CD4-positive, alpha-beta T cell (primary cell): ENCODE data around the gene CLDN12. TPM values are rescaled to one million over a fixed set of nuclear protein-coding genes. Genes with fewer than 3 reads are reported as not detected.

Experiments used
- ATAC-seq: fragments of 200-7000 bp; cut with Tn5 transposase; one replicate; pipeline ENCODE4 v1.10.0; 2022; ENCODE audit warnings: mild to moderate bottlenecking; ENCODE audit not compliant: poor library complexity
- CTCF ChIA-PET: fragments of 350-600 bp; sonication (Branson Sonifier 250); formaldehyde crosslinking; loops from one replicate; lab custom pipeline; 2021; ENCODE audit warnings: antibody characterized with exemption, inconsistent platforms; lab: Charles Lee
- POLR2A ChIA-PET: fragments of 350-600 bp; sonication (Branson Sonifier 250); formaldehyde crosslinking; loops from one replicate; lab custom pipeline; 2021; ENCODE audit warnings: antibody characterized with exemption, inconsistent platforms; lab: Charles Lee
- DNase-seq, 14 experiments: peaks; one replicate each; pipeline ENCODE4 v3.0.0-alpha.2; 2013 to 2020; ENCODE audit warnings: mixed read lengths in 2 of 14
- H3K27ac ChIP-seq, 2 donors: one replicate each; pipeline versions ENCODE4 v1.5.1 to v1.7.0; 2013; ENCODE audit warnings: low read length in 2 of 2, low read depth in 1 of 2, mild to moderate bottlenecking in 1 of 2
- H3K27me3 ChIP-seq, 2 experiments: 1 replicate in 1 of 2; 2 replicates in 1 of 2; pipeline versions ENCODE4 v1.6.1 to v1.7.0; 2013; ENCODE audit warnings: low read length in 2 of 2, control low read depth in 1 of 2, mild to moderate bottlenecking in 1 of 2, moderate library complexity in 1 of 2; ENCODE audit not compliant: insufficient read depth in 2 of 2, control insufficient read depth in 1 of 2
- H3K36me3 ChIP-seq: one replicate; pipeline ENCODE4 v1.6.1; 2013; ENCODE audit warnings: low read length, control low read depth; ENCODE audit not compliant: insufficient read depth
- H3K4me1 ChIP-seq: one replicate; pipeline ENCODE4 v1.6.1; 2013; ENCODE audit warnings: low read length, control low read depth; ENCODE audit not compliant: insufficient read depth
- H3K4me3 ChIP-seq: one replicate; pipeline ENCODE4 v1.5.1; 2013; ENCODE audit warnings: mild to moderate bottlenecking, low read length, moderate library complexity
- H3K9me3 ChIP-seq, 2 experiments: 1 replicate in 1 of 2; 2 replicates in 1 of 2; pipeline versions ENCODE4 v1.6.1 to v1.7.0; 2013; ENCODE audit warnings: low read length in 2 of 2, mild to moderate bottlenecking in 2 of 2, control low read depth in 1 of 2, moderate library complexity in 1 of 2; ENCODE audit not compliant: control insufficient read depth in 1 of 2, insufficient read depth in 1 of 2
- H3K27ac Mint-ChIP-seq: one replicate; pipeline ENCODE4 v1.8.0; 2020; ENCODE audit warnings: mixed read lengths
- H3K27me3 Mint-ChIP-seq: one replicate; pipeline ENCODE4 v1.8.0; 2021; ENCODE audit warnings: mixed read lengths
- H3K36me3 Mint-ChIP-seq: one replicate; pipeline ENCODE4 v1.8.0; 2021; ENCODE audit warnings: low read depth, mixed read lengths
- H3K4me1 Mint-ChIP-seq: one replicate; pipeline ENCODE4 v1.8.0; 2021; ENCODE audit warnings: low read depth, mixed read lengths
- H3K4me3 Mint-ChIP-seq: one replicate; pipeline ENCODE4 v1.8.0; 2020; ENCODE audit warnings: mild to moderate bottlenecking, mixed read lengths
- H3K9me3 Mint-ChIP-seq: one replicate; pipeline ENCODE4 v1.8.0; 2020; ENCODE audit warnings: mixed read lengths
- intact Hi-C, 2 experiments: fragments of 100-400 bp; cut with DNase I in 1 of 2; cut with micrococcal nuclease in 1 of 2; formaldehyde crosslinking; loops; one replicate each; pipeline versions ENCODE4 v1.15.1 to v1.9.0; 2023 to 2025; cut with DNase I, micrococcal nuclease
- total RNA-seq, 174 experiments: library from RNA in 2 of 174; stranded (reverse) in 2 of 174; gene quantifications; one replicate each; pipeline ENCODE4 v1.2.3 and lab custom pipeline; 2021 to 2026
- TF ChIP-seq, protein P1 (sequence below): fragments of 200-600 bp; IDR thresholded peaks from one replicate; pipeline ENCODE4 v1.8.0; 2022; ENCODE audit warnings: antibody characterized with exemption, mild to moderate bottlenecking

Gene CLDN12
- total RNA-seq, 2 experiments from 2014 or later, result 1.1 to 1.4 TPM

DNA sequence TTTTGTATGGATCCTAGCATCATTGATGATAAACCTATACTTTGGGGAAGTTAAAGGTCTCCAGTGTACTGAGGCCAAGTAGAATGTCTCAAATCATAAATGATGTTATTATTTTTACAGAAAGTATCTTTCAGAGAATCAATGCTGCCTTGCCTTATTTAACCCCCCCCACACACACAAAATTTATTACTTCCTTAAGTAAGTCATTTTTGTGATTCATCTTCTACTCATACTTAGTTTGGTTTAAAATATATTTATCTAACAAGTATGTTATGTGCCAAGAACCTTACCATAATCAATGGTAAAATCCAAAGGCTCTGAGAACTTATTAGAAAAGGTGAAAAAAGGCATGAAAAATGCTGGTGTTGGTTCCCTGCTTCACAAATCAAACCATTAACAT is 18.8 kb upstream of the CLDN12 start:
- Mint-ChIP-seq H3K27ac (no peak overlapping the region), H3K9me3 (no peaks in the 10 kb centered on the region), H3K4me1 (no peaks in the 10 kb centered on the region), H3K36me3 (peaks cover 78% of the 10 kb centered on the region), H3K4me3 (no peak overlapping the region), H3K27me3 (no peaks in the 10 kb centered on the region)
- Histone ChIP-seq H3K9me3 (no peaks in the 10 kb centered on the region), H3K4me3 (no peak overlapping the region), H3K27ac (no peak overlapping the region), H3K4me1 (no peaks in the 10 kb centered on the region), H3K27me3 (no peaks in the 10 kb centered on the region), H3K36me3 (peaks cover 56% of the 10 kb centered on the region)
- intact Hi-C loops, result no loop called here
- ChIA-PET POLR2A (no interaction called here), CTCF (no interaction called here)
- ATAC-seq (no peak), DNase-seq (no peak)
- TF ChIP-seq, protein P1, sequence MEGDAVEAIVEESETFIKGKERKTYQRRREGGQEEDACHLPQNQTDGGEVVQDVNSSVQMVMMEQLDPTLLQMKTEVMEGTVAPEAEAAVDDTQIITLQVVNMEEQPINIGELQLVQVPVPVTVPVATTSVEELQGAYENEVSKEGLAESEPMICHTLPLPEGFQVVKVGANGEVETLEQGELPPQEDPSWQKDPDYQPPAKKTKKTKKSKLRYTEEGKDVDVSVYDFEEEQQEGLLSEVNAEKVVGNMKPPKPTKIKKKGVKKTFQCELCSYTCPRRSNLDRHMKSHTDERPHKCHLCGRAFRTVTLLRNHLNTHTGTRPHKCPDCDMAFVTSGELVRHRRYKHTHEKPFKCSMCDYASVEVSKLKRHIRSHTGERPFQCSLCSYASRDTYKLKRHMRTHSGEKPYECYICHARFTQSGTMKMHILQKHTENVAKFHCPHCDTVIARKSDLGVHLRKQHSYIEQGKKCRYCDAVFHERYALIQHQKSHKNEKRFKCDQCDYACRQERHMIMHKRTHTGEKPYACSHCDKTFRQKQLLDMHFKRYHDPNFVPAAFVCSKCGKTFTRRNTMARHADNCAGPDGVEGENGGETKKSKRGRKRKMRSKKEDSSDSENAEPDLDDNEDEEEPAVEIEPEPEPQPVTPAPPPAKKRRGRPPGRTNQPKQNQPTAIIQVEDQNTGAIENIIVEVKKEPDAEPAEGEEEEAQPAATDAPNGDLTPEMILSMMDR, result no peak

DNA sequence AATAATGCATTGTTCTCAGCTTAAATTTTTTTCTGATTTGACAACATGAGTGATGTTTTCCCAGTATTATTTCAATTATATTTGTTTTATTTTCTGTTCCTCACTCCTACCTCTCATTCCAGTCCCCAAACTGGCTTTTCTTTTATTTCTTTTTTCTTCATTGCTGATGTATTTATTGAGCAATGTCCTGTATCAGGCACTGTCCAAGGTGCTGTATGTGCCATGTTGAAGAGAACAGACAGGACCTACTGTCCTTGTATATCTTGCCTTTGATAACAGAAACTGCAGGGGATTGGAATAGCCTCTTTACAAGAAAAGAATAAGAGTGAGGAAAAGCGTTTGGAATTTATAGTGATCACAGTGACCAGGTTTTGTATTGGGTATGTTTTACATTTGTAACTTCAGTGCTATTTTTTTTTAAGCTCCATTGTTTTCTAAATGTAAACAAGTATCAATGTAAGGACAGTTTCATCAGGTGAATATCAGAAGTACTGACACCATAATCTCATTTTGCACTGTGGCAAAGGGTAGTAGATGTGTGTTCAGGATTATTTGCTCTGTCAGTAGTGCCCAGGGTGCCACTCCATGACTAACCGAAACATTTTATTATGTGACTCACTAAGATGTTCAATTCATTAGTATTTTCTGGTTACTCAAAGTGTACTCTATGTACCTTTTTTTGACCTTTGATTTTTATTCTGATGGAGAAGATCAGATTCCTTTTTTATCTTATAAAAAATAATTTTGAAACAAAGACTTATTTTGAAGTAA is 15.6 kb upstream of the CLDN12 start:
- no peak overlapping the region for H3K4me3 Mint-ChIP-seq
- Histone ChIP-seq H3K27me3 (no peaks in the 10 kb centered on the region), H3K27ac (no peak overlapping the region), H3K4me3 (no peak overlapping the region), H3K9me3 (peaks cover 2 to 6% of the 10 kb centered on the region in 2 experiments), H3K4me1 (no peaks in the 10 kb centered on the region), H3K36me3 (peaks cover 31% of the 10 kb centered on the region)
- ChIA-PET POLR2A (no interaction called here), CTCF (no interaction called here)
- H3K4me1 Mint-ChIP-seq, result no peaks in the 10 kb centered on the region
- TF ChIP-seq, protein P1, result no peak
- H3K36me3 Mint-ChIP-seq, result peaks cover 54% of the 10 kb centered on the region
- DNase-seq (no peak), ATAC-seq (no peak)
- intact Hi-C loops, result no loop called here
- H3K27ac Mint-ChIP-seq, result no peak overlapping the region
- H3K9me3 Mint-ChIP-seq, result no peaks in the 10 kb centered on the region
- no peaks in the 10 kb centered on the region for H3K27me3 Mint-ChIP-seq

DNA sequence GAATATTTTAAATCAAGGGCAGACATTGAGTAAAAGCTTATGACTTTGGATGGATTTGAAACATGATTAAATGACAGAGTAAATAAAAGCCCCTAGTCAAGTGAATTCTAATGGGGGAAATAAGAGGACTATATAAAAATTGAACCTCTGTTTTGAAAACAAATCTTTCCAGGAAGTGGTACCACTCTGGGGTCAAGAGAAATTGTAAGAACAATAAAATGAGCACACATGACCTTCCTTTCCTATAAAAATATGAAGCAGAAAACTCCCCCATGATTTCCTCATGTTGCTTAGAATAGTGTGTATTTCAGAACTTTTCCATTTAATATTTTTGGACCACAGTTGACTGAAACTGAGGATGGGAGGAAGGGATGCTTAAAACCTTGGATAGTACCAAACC is 12.3 kb upstream of the CLDN12 start:
- no peak overlapping the region for H3K4me3 Mint-ChIP-seq
- H3K36me3 ChIP-seq, result peaks cover under 1% of the 10 kb centered on the region
- peaks cover 10% of the 10 kb centered on the region for H3K9me3 Mint-ChIP-seq
- no peak overlapping the region for H3K27ac Mint-ChIP-seq
- peaks cover 15 to 18% of the 10 kb centered on the region in 2 experiments for H3K9me3 ChIP-seq
- no peaks in the 10 kb centered on the region for H3K27me3 ChIP-seq
- ATAC-seq, result no peak
- CTCF ChIA-PET, result interaction anchor here (0.8 kb wide), 1 partner anchor 74 kb away, joined by 3 read pairs; no protein-coding TSS in a partner anchor
- TF ChIP-seq, protein P1, result no peak
- no peak overlapping the region for H3K27ac ChIP-seq
- no peaks in the 10 kb centered on the region for H3K4me1 Mint-ChIP-seq
- POLR2A ChIA-PET, result interaction anchor here (1.7 kb wide), 1 partner anchor 34 kb away, joined by 3 read pairs; no protein-coding TSS in a partner anchor
- H3K4me1 ChIP-seq, result no peaks in the 10 kb centered on the region
- H3K4me3 ChIP-seq, result no peak overlapping the region
- DNase-seq, result no peak
- intact Hi-C loops, result no loop called here
- no peaks in the 10 kb centered on the region for H3K27me3 Mint-ChIP-seq
- peaks cover 30% of the 10 kb centered on the region for H3K36me3 Mint-ChIP-seq
